Activated CD4-positive, alpha-beta T cell treated with anti-CD3 and anti-CD28 coated beads, Interleukin-2, amount 50 U/mL, for 24 hours (primary cell): ENCODE data around the gene AFG1L.
"Not testable (repeated sequence)": the region's sequence is repeated elsewhere in the genome, so short reads cannot be mapped to it uniquely, and the experiment has no call there.

Source experiments
- DNase-seq, 2 donors: peaks; one replicate each; pipeline ENCODE4 v3.0.0-alpha.2; 2020; ENCODE audit warnings: low read depth in 1 of 2, low spot score in 1 of 2

Gene AFG1L

DNA sequence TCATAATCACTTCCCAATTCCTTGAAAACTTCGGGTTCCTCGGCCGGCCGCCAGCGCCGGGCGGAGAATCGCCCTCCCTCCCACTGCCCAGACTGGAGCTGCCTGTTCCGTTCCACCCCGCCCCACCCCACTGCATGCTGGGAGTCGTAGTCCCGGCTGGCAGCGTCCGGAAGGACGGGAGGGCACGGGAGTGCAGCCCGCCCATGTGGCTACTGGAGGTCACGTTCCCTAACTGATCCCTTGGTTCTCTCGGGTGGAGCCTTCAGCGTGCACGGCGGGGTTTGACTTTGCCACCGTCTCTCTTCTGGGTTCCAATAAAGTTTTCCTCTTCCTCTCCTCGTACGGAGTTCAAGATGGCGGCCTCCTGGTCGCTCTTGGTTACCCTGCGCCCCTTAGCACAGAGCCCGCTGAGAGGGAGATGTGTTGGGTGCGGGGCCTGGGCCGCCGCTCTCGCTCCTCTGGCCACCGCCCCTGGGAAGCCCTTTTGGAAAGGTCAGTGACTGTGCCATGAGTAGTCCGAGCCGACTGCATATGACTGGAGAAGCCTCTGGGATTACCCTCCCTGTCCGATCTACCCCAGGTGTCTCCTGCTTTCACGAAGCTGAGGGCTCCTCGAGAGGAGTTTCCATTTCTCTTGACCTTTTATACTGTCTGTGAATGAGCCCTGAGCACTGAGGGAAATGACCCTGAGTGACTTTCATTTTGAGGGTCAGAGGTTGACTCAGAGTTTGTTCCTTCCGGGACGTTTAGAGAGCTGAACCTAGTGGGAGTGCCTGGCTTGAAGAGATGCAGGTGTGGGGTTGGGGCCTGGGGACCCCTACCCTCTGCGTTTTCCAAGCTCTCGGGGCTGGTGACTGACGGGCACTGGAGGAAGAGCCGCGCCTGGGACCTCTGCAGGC, at the start of gene AFG1L:
Gene AFG1L (plus strand): TSS at position 328 of the 899 bp plus-strand sequence. CDS start 26 bp downstream, at position 354.
- DNase-seq: peak; percentile 75 to 81

DNA sequence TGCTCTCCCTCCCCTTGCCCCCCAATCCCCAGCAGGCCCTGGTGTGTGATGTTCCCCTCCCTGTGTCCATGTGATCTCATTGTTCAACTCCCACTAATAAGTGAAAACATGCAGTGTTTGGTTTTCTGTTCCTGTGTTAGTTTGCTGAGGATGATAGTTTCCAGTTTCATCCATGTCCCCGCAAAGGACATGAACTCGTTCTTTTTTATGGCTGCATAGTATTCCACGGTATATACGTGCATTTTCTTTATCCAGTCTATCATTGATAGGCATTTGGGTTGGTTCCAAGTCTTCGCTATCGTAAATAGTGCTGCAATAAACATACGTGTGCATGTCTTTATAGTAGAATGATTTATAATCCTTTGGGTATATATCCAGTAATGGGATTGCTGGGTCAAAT, 49.8 kb upstream of the AFG1L start:
- not testable (repeated sequence) for DNase-seq

DNA sequence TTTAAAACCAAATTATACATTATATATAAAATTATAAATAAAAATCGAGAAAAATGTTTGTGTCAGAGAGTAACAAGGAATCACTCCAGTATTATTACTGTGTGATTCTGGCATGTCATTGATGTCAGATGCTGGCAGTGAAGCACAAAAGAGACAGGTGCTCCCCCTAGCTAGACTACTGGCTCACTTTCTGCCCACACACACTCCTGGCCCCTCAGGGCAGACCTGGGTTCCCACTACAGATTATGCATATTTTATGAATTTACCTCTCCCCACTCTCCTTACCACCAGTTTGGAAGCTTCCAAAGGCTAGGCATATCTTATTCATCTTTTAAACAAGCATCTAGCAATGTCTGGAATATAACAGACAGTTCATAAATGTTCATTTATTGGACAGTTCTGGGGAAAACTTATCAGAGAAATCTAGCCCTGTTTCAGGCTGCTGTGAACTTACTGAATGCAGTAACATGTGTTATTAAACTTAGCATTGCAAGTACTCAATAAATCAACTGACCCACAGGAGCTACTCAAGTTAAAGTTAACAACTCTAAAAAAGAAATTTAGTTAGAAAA, 46.8 kb upstream of the AFG1L start:
- no peak for DNase-seq

DNA sequence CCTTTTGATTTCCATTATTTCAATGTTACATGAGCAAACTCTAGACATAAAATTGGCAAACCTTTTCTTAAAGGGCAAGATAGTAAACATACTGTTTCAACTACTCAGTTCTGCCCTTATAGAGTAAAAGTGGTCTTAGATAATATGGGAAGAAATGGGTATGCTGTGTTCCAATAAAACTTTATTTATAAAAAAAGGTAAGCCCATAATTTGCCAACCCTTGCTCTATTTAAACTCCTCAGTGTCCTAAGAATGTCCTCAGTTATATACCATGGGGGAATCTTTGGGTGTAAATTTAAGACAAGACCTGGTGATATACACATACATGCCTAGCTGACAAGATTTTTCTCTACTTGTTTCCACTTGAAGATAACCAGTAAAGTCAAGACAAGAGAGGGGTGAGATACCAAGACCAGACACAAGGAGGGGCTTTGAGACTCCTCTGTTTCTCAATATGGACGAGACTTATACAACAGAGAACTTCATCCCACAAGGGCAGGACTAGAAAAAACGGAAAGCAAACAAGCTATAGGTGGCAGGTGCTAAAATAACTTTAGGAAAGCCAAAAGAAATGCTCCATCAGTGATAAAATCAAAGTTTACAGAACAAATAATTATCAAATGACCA, 44.5 kb upstream of the AFG1L start:
- no peak for DNase-seq

DNA sequence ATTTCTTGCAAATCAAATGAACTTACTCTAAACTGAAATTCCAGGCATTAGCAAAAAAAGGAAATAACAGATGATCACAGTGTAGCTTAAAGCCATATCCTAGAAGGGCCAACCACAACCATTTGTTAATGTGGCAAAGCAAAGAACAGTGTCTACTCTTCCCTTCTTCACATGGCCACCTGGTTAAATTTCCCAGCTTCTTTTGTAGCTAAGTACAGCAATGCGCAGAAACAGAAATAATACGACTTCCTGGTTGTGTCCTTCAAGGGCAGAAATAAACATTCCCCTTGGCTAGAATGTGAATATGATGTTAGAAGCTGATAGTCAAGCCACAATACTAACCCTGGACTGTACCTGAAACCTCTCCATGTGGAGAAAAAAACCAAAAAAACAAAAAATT, 43.6 kb upstream of the AFG1L start:
- DNase-seq: no peak

DNA sequence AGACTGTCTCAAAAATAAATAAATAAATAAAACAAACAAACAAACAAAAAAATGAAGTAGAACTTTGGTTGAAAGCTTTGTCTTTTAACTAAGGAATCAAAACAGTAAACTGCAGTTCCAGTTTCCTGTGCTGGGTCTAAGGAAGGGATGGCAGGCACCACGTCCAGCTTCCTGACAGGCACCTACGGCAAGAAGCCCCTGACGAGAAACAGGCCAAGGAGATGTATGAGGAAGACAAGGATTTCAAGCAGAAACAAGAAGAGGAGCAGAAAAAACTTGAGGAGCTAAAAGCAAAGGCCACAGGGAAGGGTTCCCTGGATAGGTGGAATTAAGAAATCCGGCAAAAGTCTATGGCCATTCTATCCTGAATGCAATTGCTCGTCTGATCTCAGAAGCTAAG, 42.8 kb upstream of the AFG1L start:
- no peak for DNase-seq

DNA sequence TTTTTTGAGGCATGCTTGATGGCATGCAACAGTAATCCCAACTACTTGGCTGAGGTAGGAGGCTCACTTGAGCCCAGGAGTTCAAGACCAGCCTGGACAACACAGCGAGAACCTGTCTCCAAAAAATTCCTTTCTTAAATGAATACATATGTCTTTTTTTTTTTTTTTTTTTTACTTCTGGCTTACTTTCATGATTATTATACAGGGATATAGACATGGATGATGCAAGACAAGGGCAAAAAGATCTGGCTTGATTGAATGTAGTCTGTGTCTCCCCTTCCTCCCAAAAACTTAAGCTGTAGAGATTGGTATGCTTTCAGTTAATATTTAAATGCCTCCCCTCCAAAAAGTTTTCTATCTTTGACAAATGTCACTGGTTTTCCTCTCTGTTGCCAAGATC, 41.6 kb upstream of the AFG1L start:
- DNase-seq: no peak

DNA sequence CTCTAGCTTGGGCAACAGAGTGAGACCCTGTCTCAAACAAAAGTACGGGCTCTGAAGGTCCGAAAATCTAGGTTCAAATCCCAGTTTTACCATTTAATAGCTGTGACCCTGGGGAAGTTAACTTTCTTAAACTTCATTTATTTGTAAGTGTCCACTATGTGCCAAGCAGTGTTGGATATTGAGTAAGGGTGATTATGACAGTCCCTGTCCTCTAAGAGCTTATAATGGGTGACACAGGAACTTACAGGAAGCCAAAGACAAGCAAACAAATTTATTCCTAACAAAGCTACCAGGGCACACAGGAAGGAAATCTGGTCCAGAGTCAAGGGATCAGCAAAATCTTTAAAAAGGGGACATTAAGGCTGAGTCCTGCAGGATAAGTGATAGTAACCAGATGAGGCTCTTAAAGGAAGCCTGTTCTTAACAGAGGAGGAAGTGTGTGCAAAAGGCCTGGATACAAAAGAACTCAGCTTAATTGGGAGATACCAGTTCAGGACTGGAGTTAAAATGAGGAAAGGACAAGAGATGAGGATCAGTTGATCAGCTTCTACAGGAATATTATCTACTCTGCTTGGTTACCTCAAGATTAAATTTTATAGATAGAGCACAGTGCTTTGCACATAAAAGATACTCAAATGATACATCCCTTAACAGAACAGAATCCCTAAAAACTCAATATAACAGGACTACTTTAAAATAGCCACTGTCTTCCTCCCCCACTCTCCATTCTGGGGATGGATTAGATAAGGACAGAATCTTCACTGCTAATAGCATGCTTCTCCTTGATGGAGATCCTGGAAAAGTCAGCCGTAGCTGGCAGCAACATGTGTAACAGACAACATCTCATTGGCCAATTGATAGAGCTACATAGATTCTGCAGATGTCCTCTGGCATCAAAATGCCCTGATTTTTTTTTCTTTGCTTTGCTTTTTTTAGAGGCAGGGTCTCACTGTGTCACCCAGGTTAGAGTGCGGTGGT, 40.1 kb upstream of the AFG1L start:
- DNase-seq: no peak

DNA sequence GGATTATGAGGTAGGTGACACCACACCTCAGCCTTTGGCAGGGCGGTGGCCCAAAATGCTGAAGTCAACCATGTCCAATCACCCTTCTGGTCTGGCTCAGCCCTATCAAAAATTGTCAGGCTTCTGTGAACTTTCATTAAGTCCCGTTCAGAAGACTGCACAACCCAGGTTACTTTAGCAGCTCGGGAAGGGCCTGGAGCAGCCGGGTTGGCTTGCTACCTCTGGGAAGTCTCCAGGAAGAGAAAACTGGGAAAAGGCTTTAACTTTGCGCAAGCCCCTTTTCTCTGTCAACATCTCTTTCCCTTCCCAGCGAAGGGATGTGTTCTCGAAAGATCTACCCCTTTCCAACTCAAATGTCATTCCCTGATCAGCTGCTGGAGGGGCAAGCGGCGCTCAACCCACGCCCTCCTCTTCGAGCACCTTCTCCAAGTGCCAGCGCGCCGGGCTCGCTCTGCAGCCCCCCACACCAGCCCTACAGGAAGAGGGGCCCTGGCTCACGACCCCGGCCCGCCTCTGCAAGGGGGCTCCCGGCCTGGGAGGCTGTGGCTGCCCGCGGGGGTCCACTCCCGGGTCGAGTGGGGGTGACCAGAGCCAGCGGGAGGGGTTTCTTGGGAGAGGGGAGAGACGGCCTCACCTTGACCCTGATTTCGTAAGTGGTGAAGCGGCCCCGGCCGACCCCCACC, 34.6 kb upstream of the AFG1L start:
- DNase-seq: no peak

DNA sequence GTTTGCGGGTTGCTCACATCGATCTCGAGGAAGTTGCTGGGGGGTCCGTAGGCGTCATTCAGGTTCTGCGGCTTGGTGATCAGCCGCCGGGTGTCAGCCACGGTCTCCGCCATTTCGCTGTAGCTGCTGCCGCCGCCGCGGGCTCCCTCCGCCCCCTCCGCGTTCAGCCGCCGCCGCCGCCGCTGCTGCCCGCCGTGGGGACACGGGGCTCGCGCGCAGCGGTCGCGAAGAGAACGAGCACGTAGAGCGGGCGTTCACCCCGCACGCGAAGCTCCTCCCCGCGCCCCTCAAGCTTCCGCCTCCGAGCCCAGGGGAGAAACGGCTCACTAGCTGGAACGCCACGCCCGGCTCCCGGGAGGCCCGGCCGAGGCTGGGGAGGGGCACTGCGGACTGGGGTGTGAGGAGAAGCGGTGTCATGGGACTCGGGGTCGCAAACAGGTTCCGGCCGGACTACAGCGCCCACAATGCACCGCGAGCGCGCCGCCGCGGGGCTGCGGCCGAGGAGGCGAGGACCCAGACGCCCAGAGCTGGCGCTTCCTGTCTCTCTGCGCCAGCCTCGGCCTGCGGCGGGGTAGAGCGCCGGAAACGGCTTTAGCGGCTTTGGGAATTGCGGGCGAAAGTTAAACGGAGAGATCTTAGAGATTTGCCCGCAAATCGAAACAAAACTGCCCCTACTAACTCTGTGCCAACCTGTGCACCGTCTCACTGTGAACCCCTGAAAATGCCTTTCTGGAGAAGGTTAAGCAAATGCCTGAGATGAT, 33.9 kb upstream of the AFG1L start, which contains the start of gene SNX3:
Gene SNX3 (minus strand): TSS at position 232 of the 761 bp plus-strand sequence. CDS start 119 bp downstream, at position 113.
- DNase-seq: peak; percentile 80 to 83

DNA sequence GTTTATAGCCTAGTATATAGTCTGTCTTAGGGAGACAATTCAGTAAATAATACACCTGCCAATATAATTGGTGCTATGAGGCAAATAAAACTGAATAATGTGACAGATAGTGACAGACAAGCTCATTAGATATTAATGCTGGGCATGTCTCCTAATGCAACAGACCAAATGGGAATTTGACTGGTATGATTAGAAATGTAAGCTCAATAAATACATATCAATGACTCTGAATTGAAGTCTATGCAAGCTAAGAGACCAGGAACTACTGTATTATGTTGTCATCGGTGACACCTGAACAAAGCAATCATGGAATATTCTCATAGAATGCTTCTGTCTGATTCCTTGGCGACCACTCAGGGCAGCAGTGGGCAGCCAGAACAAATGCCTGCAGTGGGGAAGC, 31.5 kb upstream of the AFG1L start:
- no peak for DNase-seq

DNA sequence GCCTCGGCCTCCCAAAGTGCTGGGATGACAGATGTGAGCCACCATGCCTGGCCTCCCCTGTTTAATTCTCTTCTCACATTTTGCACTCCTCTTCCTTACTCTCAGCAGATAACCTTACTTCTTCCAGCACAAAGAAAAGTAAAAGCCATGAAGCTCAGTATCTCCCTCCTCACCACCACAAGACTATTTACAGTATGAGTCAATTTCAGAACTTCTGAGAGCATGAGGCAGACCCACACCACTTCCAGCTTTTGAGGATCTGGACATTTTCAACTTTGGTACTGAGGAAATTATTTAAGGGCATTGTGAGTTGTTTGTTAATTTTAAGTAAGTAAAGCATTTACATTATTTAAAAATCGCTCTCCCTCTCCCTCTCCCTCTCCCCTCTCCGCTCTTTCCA, 26.0 kb upstream of the AFG1L start:
- no peak for DNase-seq

DNA sequence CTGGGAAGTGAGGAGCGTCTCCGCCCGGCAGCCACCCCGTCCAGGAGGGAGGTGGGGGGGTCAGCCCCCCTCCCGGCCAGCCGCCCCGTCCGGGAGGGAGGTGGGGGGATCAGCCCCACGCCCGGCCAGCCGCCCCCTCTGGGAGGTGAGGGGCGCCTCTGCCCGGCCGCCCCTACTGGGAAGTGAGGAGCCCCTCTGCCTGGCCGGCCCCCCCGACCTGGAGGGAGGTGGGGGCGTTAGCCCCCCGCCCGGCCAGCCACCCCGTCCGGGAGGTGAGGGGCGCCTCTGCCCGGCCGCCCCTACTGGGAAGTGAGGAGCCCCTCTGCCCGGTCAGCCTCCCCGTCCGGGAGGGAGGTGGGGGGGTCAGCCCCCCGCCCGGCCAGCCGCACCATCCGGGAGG, 24.9 kb upstream of the AFG1L start:
- not testable (repeated sequence) for DNase-seq

DNA sequence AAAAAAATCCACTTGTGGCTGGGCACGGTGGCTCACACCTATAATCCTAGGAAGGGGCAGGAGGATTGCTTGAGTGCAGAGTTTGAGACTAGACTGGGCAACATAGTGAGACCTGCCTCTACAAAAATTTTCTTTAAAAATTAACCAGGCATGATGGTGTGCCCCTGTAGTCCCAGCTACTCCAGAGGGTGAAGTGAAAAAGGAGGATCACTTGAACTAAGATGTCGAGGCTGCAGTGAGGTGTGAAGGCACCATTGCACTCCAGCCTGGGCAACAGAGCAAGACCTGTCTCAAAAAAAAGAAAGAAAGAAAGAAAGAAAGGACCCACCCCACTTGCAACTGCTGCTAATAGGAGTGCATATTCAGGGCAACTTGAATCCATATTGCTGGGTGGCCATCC, 20.3 kb upstream of the AFG1L start:
- DNase-seq: no peak

DNA sequence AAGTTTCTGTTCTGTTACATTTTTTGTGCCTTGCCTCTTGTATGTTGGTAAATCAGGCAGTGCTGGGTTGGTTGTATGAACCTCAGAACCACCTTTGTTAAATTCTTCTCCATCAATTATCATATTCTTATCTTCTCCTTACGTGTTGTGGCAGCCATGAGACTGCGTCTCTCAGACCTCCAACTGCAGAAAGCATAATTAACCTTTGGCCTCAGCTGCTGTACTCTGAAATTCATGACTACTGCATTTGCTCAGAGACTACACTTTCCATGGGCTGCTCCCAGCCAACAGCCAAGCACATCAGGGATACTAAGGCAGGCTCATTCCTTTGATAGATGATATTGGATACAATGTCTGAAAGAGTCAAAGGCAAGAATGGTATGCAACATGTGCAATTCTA, 18.9 kb upstream of the AFG1L start:
- no peak for DNase-seq

DNA sequence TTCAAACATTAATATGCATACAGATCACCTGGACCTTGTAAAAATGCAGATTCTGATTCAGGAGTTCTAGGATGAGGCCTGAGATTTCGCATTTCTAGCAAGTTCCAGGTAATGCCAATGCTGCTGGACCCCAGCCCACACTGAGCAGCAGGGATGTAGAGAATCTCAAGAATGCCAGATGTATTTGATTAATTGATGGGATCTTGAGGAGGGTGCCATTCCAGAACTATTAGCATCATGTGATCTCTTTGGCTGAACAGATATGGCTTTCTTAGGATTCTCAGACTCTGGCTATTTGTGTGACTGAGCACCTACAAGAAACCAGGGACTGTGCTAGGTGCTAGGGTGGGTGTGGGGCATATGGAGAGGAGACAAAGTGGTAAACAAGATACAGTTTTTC, 17.6 kb upstream of the AFG1L start:
- no peak for DNase-seq

DNA sequence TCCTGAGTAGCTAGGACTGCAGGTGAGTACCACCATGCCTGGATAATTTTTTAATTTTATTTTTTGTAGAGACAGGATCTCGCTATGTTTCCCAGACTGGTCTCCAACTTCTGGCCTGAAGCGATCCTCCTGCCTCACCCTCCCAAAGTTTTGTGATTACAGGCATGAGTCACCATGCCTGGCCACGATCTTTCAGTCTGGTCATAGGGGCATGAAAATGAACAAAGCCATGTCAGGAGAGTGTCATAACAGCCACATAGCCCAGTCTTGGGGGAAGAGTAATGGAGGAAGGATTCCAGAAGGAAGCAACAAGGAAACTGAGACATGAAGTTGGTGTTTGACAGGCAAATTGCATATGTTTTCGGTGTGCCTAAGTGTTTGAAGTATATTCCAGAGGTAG, 17.0 kb upstream of the AFG1L start:
- DNase-seq: no peak

DNA sequence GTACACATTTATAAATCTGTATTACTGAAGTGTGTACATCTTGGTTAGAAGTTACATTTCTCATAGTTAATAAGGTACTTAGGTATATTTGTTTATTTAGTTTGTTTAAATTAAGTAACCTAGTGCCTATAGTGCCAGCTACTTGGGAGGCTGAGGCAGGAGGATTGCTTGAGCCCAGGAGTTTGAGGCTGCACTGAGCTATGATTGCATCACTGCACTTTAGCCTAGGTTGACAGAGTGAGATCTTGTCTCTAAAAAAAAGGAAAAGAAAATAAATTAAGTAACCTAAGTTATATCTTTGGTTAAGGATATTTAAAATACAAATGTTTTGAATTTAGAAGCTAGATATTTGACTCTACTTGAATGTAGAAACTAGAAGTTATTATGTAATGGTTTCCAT, 9.5 kb upstream of the AFG1L start:
- DNase-seq: no peak

DNA sequence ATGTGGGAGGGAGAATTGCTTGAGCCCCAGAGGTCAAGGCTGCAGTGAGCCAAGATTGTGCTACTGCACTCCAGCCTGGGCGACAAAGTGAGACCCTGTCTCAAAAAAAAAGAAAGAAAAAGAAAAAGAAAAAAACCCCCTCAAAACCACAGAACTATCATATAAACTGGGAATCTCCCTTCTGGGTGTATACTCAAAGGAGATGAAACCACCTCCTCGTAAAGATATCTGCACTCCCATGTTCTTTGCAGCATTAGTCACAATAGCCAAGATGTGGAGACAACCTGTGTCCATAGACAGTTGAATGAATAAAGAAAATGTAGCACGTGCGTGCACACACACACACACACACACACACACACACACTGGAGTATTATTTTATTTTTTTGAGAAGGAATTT, 8.5 kb upstream of the AFG1L start:
- no peak for DNase-seq

DNA sequence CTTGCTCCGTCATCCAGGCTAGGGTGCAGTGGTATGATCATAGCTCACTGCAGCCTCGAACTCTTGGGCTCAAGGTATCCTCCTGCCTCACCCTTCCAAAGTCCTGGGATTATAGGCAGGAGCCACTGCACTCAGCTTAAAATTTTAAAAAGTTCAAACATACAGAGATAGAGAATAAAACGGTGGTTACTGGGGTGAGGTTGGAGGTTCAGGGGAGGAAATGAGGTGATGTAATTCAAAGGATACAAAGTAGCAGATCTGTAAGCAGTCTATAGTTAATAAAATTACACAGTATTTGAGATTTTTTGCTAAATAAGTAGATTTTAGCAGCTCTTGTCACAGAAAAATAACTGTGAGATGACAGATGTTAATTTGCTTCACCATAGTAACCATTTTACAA, 7.5 kb upstream of the AFG1L start:
- DNase-seq: no peak
